ENCODE data around the gene BTRC.

BTRC gene

GRCh38 chr10:101571271-101571925 lies 217.4 kb downstream of the BTRC start:
- H3K27ac ChIP-seq: no peak overlapping the region
- H3K4me1 ChIP-seq (ENCODE audit: low read depth, poor library complexity, severe bottlenecking): peaks cover 4% of the 10 kb centered on the region
- no peaks in the 10 kb centered on the region for H3K79me2 ChIP-seq (ENCODE audit: insufficient read depth, low read depth)
- no peaks in the 10 kb centered on the region for H3K36me3 ChIP-seq (ENCODE audit: insufficient read depth)
- no peak overlapping the region for H2AFZ ChIP-seq (ENCODE audit: low read depth)
- no peak overlapping the region for H3K4me3 ChIP-seq (IDR thresholded peaks at IDR 0.05; ENCODE audit: insufficient read depth, low read depth, low read length)
- H3K9ac ChIP-seq: no peak overlapping the region
- no peak overlapping the region for H3K4me2 ChIP-seq
- H4K20me1 ChIP-seq (ENCODE audit: insufficient read depth): no peaks in the 10 kb centered on the region
- H3K27me3 ChIP-seq (ENCODE audit: insufficient read depth, low read depth): no peaks in the 10 kb centered on the region
- TF ChIP-seq, protein P1, sequence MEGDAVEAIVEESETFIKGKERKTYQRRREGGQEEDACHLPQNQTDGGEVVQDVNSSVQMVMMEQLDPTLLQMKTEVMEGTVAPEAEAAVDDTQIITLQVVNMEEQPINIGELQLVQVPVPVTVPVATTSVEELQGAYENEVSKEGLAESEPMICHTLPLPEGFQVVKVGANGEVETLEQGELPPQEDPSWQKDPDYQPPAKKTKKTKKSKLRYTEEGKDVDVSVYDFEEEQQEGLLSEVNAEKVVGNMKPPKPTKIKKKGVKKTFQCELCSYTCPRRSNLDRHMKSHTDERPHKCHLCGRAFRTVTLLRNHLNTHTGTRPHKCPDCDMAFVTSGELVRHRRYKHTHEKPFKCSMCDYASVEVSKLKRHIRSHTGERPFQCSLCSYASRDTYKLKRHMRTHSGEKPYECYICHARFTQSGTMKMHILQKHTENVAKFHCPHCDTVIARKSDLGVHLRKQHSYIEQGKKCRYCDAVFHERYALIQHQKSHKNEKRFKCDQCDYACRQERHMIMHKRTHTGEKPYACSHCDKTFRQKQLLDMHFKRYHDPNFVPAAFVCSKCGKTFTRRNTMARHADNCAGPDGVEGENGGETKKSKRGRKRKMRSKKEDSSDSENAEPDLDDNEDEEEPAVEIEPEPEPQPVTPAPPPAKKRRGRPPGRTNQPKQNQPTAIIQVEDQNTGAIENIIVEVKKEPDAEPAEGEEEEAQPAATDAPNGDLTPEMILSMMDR (conservative IDR thresholded peaks at IDR 0.05; ENCODE audit: low read depth, low read length): no peak

DNA sequence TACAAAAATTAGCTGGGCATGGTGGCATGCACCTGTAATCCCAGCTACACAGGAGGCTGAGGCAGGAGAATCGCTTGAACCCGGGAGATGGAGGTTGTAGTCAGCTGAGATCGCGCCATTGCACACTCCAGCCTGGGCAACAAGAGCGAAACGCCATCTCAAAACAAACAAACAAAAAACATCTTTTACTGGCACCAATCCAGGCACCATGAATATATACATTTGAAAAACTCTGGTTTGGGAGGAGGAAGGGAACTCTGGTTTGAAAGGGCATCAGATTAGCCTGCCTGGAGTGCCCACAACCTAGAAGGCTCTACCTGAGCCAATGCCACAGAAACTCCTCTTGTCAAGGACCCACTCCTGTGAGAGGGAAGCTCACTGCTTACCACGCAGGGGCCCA lies 218.2 kb downstream of the BTRC start:
- Histone ChIP-seq H3K9ac (no peak overlapping the region), H3K27me3 (ENCODE audit: insufficient read depth, low read depth) (no peaks in the 10 kb centered on the region), H3K4me3 (IDR thresholded peaks at IDR 0.05; ENCODE audit: insufficient read depth, low read depth, low read length) (no peak overlapping the region), H3K27ac (no peak overlapping the region), H4K20me1 (ENCODE audit: insufficient read depth) (no peaks in the 10 kb centered on the region), H3K79me2 (ENCODE audit: insufficient read depth, low read depth) (no peaks in the 10 kb centered on the region), H3K4me1 (ENCODE audit: low read depth, poor library complexity, severe bottlenecking) (peaks cover 4% of the 10 kb centered on the region), H3K4me2 (no peak overlapping the region), H2AFZ (ENCODE audit: low read depth) (no peak overlapping the region), H3K36me3 (ENCODE audit: insufficient read depth) (no peaks in the 10 kb centered on the region)
- TF ChIP-seq, protein P1 (conservative IDR thresholded peaks at IDR 0.05; ENCODE audit: low read depth, low read length): no peak

DNA sequence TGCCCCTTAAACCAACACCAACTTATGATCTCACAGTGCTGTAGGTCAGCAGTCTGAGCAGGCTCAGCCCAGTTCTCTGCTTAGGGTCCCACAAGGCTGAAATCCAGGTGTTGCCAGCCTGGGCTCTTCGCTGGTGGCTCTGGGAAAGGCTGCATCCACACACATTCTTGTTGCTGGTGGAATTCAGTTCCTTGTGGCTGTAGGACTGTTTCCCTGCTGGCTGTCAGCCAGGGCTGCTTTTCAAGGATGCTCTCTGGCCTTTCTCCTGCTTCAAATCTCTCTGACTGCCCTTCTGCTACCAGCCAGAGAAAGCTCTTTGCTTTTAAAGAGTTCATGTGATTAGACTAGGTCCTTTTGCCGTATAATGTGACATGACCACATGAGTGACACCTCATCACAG lies 218.8 kb downstream of the BTRC start:
- peaks cover 4% of the 10 kb centered on the region for H3K4me1 ChIP-seq (ENCODE audit: low read depth, poor library complexity, severe bottlenecking)
- no peaks in the 10 kb centered on the region for H3K79me2 ChIP-seq (ENCODE audit: insufficient read depth, low read depth)
- H3K36me3 ChIP-seq (ENCODE audit: insufficient read depth): no peaks in the 10 kb centered on the region
- H3K27ac ChIP-seq: no peak overlapping the region
- H3K27me3 ChIP-seq (ENCODE audit: insufficient read depth, low read depth): no peaks in the 10 kb centered on the region
- TF ChIP-seq, protein P1 (conservative IDR thresholded peaks at IDR 0.05; ENCODE audit: low read depth, low read length): no peak
- no peak overlapping the region for H3K4me3 ChIP-seq (IDR thresholded peaks at IDR 0.05; ENCODE audit: insufficient read depth, low read depth, low read length)
- H3K9ac ChIP-seq: no peak overlapping the region
- no peaks in the 10 kb centered on the region for H4K20me1 ChIP-seq (ENCODE audit: insufficient read depth)
- H3K4me2 ChIP-seq: no peak overlapping the region
- no peak overlapping the region for H2AFZ ChIP-seq (ENCODE audit: low read depth)

GRCh38 chr10:101573885-101574753 lies 220.2 kb downstream of the BTRC start:
- Histone ChIP-seq H3K4me1 (ENCODE audit: low read depth, poor library complexity, severe bottlenecking) (peaks cover 4% of the 10 kb centered on the region), H3K27ac (no peak overlapping the region), H3K36me3 (ENCODE audit: insufficient read depth) (no peaks in the 10 kb centered on the region), H3K27me3 (ENCODE audit: insufficient read depth, low read depth) (no peaks in the 10 kb centered on the region), H3K4me2 (no peak overlapping the region), H3K9ac (no peak overlapping the region), H3K79me2 (ENCODE audit: insufficient read depth, low read depth) (no peaks in the 10 kb centered on the region), H3K4me3 (IDR thresholded peaks at IDR 0.05; ENCODE audit: insufficient read depth, low read depth, low read length) (no peak overlapping the region), H4K20me1 (ENCODE audit: insufficient read depth) (no peaks in the 10 kb centered on the region), H2AFZ (ENCODE audit: low read depth) (no peak overlapping the region)
- TF ChIP-seq, protein P1 (conservative IDR thresholded peaks at IDR 0.05; ENCODE audit: low read depth, low read length): no peak

Data from KMS-11 (cell line).